ENCODE results near the gene CLIP1. TPM values are rescaled to one million over a fixed set of nuclear protein-coding genes. Genes with fewer than 3 reads are reported as not detected.
A peak's percentile ranks its signal among the peaks of the same experiment; 100 is the strongest.

Gene CLIP1
- polyA plus RNA-seq, 1 donor (not counting 4 experiments of a cell fraction or from before 2014, with no cell fraction given): 54.0 TPM

DNA sequence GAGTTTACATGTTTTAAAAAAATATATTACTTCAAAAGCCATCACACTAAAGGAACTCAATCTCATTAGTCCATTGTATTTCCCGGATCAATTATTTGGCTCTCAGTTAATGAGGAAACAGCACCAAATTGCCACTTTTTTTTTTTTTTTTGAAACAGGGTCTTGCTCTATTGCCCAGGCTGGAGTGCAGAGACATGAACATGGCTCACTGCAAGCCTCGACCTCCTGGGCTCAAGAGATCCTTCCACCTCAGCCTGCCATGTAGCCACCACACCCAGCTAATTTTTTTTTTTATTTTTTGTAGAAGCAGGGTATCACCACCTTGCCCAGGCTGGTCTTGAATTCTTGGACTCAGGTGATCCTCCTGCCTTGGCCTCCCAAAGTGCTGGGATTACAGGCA lies 77.4 kb downstream of the CLIP1 start:
- no peak for FAIRE-seq
- no peak for DNase-seq (ENCODE audit: low read depth, low spot score)
- Histone ChIP-seq H3K79me2 (ENCODE audit: control insufficient read depth, insufficient read depth, low read length) (no peaks in the 10 kb centered on the region), H4K20me1 (ENCODE audit: control insufficient read depth, extremely low read depth, insufficient read depth, low read length) (no peaks in the 10 kb centered on the region), H3K27ac (ENCODE audit: control insufficient read depth, insufficient read depth, low read length) (no peak overlapping the region), H2AFZ (ENCODE audit: control insufficient read depth, low read length) (no peak overlapping the region), H3K4me1 (ENCODE audit: control insufficient read depth, extremely low read depth, insufficient read depth, low read length) (no peaks in the 10 kb centered on the region), H3K4me3 (ENCODE audit: control insufficient read depth in 2 of 3, extremely low read depth in 1 of 3, insufficient read depth in 2 of 3, low read depth in 1 of 3, low read length in 3 of 3) (no peak overlapping the region), H3K9ac (ENCODE audit: control insufficient read depth, extremely low read depth, insufficient read depth, low read length) (no peak overlapping the region), H3K36me3 (ENCODE audit: control insufficient read depth in 2 of 2, extremely low read depth in 1 of 2, insufficient read depth in 2 of 2, low read length in 2 of 2) (peaks cover 15 to 20% of the 10 kb centered on the region in 2 experiments), H3K9me3 (ENCODE audit: control insufficient read depth, low read depth, low read length) (no peaks in the 10 kb centered on the region), H3K27me3 (ENCODE audit: control insufficient read depth, extremely low read depth, insufficient read depth, low read length) (no peaks in the 10 kb centered on the region), H3K4me2 (ENCODE audit: control insufficient read depth, extremely low read depth, insufficient read depth, low read depth, low read length) (no peak overlapping the region), H3K9me1 (ENCODE audit: control insufficient read depth, extremely low read depth, insufficient read depth, low read length) (no peaks in the 10 kb centered on the region)
- dilution Hi-C loops (cut with MboI; ENCODE audit: extremely low pct_ligation_motif_present, low sequenced_read_pairs): no loop called here
- no peak for TF ChIP-seq EZH2 (IDR thresholded peaks at IDR 0.05; ENCODE audit: low read length)
- TF ChIP-seq, protein P1, sequence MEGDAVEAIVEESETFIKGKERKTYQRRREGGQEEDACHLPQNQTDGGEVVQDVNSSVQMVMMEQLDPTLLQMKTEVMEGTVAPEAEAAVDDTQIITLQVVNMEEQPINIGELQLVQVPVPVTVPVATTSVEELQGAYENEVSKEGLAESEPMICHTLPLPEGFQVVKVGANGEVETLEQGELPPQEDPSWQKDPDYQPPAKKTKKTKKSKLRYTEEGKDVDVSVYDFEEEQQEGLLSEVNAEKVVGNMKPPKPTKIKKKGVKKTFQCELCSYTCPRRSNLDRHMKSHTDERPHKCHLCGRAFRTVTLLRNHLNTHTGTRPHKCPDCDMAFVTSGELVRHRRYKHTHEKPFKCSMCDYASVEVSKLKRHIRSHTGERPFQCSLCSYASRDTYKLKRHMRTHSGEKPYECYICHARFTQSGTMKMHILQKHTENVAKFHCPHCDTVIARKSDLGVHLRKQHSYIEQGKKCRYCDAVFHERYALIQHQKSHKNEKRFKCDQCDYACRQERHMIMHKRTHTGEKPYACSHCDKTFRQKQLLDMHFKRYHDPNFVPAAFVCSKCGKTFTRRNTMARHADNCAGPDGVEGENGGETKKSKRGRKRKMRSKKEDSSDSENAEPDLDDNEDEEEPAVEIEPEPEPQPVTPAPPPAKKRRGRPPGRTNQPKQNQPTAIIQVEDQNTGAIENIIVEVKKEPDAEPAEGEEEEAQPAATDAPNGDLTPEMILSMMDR (optimal IDR thresholded peaks at IDR 0.05 in 1 of 3, IDR thresholded peaks at IDR 0.05 in 1 of 3, conservative IDR thresholded peaks at IDR 0.05 in 1 of 3; ENCODE audit: extremely low read depth in 1 of 3, insufficient read depth in 2 of 3, low read length in 3 of 3): no peak

DNA sequence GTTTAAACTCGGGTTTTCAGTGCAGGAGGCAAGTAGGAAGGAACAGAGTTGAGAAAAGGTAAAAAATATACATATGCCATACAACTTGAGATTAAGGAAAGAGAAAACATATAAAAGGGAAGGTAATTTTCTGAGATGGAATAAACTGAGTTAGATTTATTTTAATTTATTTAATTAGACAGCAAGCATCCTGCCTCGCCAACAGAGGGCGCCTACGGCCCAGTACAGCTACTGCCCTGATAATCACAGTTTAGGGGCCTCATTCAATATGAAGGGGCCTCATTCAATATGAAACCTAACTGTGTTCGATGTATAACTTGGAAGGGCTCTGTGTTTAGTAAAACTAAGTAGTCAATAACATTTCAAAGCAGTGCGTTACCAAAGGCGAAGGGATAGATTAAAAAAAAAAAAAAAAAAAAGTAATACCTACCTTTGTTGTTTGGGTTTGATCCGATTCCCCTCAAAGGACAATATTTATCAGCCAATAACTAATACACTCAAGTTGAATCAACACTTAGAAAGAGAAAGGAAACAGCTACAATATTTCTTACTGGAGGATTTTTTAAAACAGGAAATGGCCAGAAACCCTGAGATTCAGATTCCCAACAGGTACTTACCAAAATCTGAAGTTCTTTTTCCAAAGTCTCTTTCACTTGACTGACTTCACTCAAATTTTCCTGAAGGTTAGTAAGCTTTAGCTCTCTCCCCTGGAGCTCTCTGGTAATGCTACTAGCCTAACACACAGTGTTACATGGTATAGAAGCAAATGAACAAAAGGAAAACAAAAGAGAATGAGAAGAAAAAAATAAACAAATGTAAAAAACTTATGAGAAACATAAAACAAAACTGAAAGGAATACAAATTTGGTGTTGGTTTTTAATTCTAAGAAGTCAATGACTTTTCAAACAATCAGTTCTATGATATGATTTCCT lies 86.2 kb downstream of the CLIP1 start:
- Histone ChIP-seq H4K20me1 (ENCODE audit: control insufficient read depth, extremely low read depth, insufficient read depth, low read length) (no peaks in the 10 kb centered on the region), H3K4me1 (ENCODE audit: control insufficient read depth, extremely low read depth, insufficient read depth, low read length) (no peaks in the 10 kb centered on the region), H3K27ac (ENCODE audit: control insufficient read depth, insufficient read depth, low read length) (no peak overlapping the region), H2AFZ (ENCODE audit: control insufficient read depth, low read length) (no peak overlapping the region), H3K27me3 (ENCODE audit: control insufficient read depth, extremely low read depth, insufficient read depth, low read length) (no peaks in the 10 kb centered on the region), H3K9ac (ENCODE audit: control insufficient read depth, extremely low read depth, insufficient read depth, low read length) (no peak overlapping the region), H3K4me2 (ENCODE audit: control insufficient read depth, extremely low read depth, insufficient read depth, low read depth, low read length) (no peak overlapping the region), H3K36me3 (ENCODE audit: control insufficient read depth in 2 of 2, extremely low read depth in 1 of 2, insufficient read depth in 2 of 2, low read length in 2 of 2) (peaks cover 26 to 27% of the 10 kb centered on the region in 2 experiments), H3K4me3 (ENCODE audit: control insufficient read depth in 2 of 3, extremely low read depth in 1 of 3, insufficient read depth in 2 of 3, low read depth in 1 of 3, low read length in 3 of 3) (no peak overlapping the region), H3K79me2 (ENCODE audit: control insufficient read depth, insufficient read depth, low read length) (no peaks in the 10 kb centered on the region), H3K9me1 (ENCODE audit: control insufficient read depth, extremely low read depth, insufficient read depth, low read length) (no peaks in the 10 kb centered on the region), H3K9me3 (ENCODE audit: control insufficient read depth, low read depth, low read length) (no peaks in the 10 kb centered on the region)
- dilution Hi-C loops (cut with MboI; ENCODE audit: extremely low pct_ligation_motif_present, low sequenced_read_pairs): no loop called here
- no peak for DNase-seq (ENCODE audit: low read depth, low spot score)
- no peak for FAIRE-seq
- no peak for TF ChIP-seq EZH2 (IDR thresholded peaks at IDR 0.05; ENCODE audit: low read length)
- TF ChIP-seq, protein P1 (optimal IDR thresholded peaks at IDR 0.05 in 1 of 3, IDR thresholded peaks at IDR 0.05 in 1 of 3, conservative IDR thresholded peaks at IDR 0.05 in 1 of 3; ENCODE audit: extremely low read depth in 1 of 3, insufficient read depth in 2 of 3, low read length in 3 of 3): peak; percentile 68 to 75 (median 71)
